OCI-LY3 (cell line): ENCODE data around the gene FCRLB.
"Not testable (repeated sequence)": the region's sequence is repeated elsewhere in the genome, so short reads cannot be mapped to it uniquely, and the experiment has no call there.

ENCODE experiments used
- EZH2phosphoT487 ChIP-seq: fragments of 200-600 bp; shearing (Covaris generic); IDR thresholded peaks from 2 replicates; pipeline ENCODE4 v1.6.1; 2018; ENCODE audit warnings: antibody characterized with exemption, mixed run types, low read depth
- TF ChIP-seq, protein P1 (sequence below): fragments of 200-600, 300-600 bp; sonication (generic); IDR thresholded peaks from 2 replicates; pipeline ENCODE4 v1.5.1; 2014; ENCODE audit warnings: antibody characterized with exemption, low read length, low read depth

DNA sequence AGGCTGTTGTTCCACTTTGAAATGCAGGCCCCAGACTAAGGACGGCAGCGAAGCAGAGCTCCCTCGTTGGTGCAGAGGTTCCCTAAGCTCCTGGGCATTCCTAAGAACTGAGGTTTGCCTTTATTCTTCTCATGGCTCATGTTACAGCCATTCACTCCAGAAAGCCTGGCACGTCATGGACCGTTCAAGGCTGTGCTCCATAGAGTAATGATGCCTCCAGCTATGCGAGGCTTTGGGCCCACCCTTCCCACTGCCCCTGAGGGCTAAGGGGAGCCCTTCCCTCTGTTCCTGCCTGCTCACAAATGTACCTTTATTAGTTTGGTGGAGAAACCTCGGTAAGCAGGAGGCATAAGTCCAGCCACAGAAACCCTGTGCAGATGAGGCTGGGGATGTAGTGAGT, 47.9 kb upstream of the FCRLB start:
- TF ChIP-seq, protein P1, sequence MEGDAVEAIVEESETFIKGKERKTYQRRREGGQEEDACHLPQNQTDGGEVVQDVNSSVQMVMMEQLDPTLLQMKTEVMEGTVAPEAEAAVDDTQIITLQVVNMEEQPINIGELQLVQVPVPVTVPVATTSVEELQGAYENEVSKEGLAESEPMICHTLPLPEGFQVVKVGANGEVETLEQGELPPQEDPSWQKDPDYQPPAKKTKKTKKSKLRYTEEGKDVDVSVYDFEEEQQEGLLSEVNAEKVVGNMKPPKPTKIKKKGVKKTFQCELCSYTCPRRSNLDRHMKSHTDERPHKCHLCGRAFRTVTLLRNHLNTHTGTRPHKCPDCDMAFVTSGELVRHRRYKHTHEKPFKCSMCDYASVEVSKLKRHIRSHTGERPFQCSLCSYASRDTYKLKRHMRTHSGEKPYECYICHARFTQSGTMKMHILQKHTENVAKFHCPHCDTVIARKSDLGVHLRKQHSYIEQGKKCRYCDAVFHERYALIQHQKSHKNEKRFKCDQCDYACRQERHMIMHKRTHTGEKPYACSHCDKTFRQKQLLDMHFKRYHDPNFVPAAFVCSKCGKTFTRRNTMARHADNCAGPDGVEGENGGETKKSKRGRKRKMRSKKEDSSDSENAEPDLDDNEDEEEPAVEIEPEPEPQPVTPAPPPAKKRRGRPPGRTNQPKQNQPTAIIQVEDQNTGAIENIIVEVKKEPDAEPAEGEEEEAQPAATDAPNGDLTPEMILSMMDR = not testable (repeated sequence)
- not testable (repeated sequence) for TF ChIP-seq EZH2phosphoT487
